Upper lobe of right lung (tissue), 1 donor: Measurements from ENCODE around the gene TBC1D20. TPM values are rescaled to one million over a fixed set of nuclear protein-coding genes. Genes with fewer than 3 reads are reported as not detected.
"Not testable (repeated sequence)": the region's sequence is repeated elsewhere in the genome, so short reads cannot be mapped to it uniquely, and the experiment has no call there.

ENCODE experiments used
- ATAC-seq: fragments of 200-7000 bp; cut with Tn5 transposase; one replicate; pipeline ENCODE4 v1.9.1; 2020; ENCODE audit warnings: mild to moderate bottlenecking, moderate library complexity
- DNase-seq: peaks from one replicate; pipeline ENCODE4 v3.0.0-alpha.2; 2020
- H3K27ac ChIP-seq: fragments of 200-600 bp; one replicate; pipeline ENCODE4 v1.8.0; 2022
- H3K27me3 ChIP-seq: fragments of 200-600 bp; one replicate; pipeline ENCODE4 v1.8.0; 2022; ENCODE audit warnings: mild to moderate bottlenecking
- H3K36me3 ChIP-seq: fragments of 200-600 bp; one replicate; pipeline ENCODE4 v1.8.0; 2022
- H3K4me1 ChIP-seq: fragments of 200-600 bp; one replicate; pipeline ENCODE4 v1.8.0; 2022
- H3K4me3 ChIP-seq: fragments of 200-600 bp; one replicate; pipeline ENCODE4 v1.8.0; 2022; ENCODE audit warnings: mild to moderate bottlenecking
- H3K9me3 ChIP-seq: fragments of 200-600 bp; one replicate; pipeline ENCODE4 v1.8.0; 2022
- intact Hi-C: fragments of 100-400 bp; cut with DNase I; formaldehyde crosslinking; loops from one replicate; pipeline ENCODE4 v1.11.0; 2022
- total RNA-seq: library from RNA; stranded (reverse); fragmentation: NEBNext Ultra II Directional; extraction: Animal tissue kit (Norgen Biotek cat#: 25700); gene quantifications from one replicate; pipeline ENCODE4 v1.2.1, GENCODE V29; 2021
- TF ChIP-seq, protein P1 (sequence below): fragments of 200-600 bp; IDR thresholded peaks from one replicate; pipeline ENCODE4 v1.8.0; 2022; ENCODE audit warnings: antibody characterized with exemption
- donor health status: DM: no; HTN: yes; CAD: no; lungs with severe emphysema.

The TBC1D20 gene
- total RNA-seq, 1 donor from 2014 or later: 38.4 TPM

GRCh38 chr20:460707-461106, 1.6 kb downstream of the TBC1D20 start:
- H3K9me3 ChIP-seq: no peaks in the 10 kb centered on the region
- no peaks in the 10 kb centered on the region for H3K36me3 ChIP-seq
- H3K27ac ChIP-seq: no peak overlapping the region
- DNase-seq (no peak), ATAC-seq (no peak)
- H3K4me1 ChIP-seq: peaks cover 30% of the 10 kb centered on the region
- H3K27me3 ChIP-seq: no peaks in the 10 kb centered on the region
- peak overlapping the region; percentile 91 for H3K4me3 ChIP-seq
- TF ChIP-seq, protein P1, sequence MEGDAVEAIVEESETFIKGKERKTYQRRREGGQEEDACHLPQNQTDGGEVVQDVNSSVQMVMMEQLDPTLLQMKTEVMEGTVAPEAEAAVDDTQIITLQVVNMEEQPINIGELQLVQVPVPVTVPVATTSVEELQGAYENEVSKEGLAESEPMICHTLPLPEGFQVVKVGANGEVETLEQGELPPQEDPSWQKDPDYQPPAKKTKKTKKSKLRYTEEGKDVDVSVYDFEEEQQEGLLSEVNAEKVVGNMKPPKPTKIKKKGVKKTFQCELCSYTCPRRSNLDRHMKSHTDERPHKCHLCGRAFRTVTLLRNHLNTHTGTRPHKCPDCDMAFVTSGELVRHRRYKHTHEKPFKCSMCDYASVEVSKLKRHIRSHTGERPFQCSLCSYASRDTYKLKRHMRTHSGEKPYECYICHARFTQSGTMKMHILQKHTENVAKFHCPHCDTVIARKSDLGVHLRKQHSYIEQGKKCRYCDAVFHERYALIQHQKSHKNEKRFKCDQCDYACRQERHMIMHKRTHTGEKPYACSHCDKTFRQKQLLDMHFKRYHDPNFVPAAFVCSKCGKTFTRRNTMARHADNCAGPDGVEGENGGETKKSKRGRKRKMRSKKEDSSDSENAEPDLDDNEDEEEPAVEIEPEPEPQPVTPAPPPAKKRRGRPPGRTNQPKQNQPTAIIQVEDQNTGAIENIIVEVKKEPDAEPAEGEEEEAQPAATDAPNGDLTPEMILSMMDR: no peak
- intact Hi-C loops: no loop called here

DNA sequence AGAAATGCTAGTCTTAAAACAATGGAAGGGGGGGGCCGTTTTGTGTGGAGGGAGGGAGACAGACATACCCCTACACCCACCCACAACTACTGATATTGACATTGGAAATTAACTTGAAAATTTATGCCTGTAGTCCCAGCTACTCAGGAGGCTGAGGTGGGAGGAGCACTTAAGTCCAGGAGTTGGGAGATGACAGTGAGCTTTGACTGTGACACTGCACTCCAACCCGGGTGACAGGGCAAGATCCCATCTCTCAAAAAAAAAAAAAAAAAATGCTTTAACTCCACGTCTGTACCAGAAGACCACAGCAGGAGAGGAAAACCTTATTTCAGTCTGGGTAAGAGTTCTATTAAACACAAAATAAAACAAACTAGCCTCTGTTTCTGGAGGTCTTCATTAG, 2.2 kb downstream of the TBC1D20 start:
- H3K9me3 ChIP-seq: no peaks in the 10 kb centered on the region
- ATAC-seq (no peak), DNase-seq (no peak)
- H3K27me3 ChIP-seq: no peaks in the 10 kb centered on the region
- intact Hi-C loops: no loop called here
- H3K4me1 ChIP-seq: peaks cover 30% of the 10 kb centered on the region
- H3K27ac ChIP-seq: no peak overlapping the region
- TF ChIP-seq, protein P1: no peak
- peak overlapping the region; percentile 91 for H3K4me3 ChIP-seq
- H3K36me3 ChIP-seq: no peaks in the 10 kb centered on the region

DNA sequence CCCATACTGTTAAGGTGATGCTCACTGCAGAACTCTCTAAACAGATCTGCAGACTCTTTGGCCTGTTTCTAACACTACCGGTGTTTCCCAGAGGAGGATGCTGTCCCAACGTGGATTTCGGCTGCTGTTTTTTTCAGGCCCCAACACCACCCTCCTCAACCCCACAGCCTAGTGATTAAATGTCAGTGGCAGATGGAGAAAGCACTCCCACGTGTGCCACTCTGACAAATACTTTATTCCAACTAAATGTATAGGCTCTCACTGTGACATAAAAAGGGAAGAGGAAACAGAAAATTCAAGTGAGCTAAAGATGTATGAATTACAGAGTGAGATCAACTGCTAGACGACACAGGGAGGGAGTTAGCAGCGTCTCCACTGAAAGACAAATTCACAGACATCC, 3.6 kb downstream of the TBC1D20 start:
- Histone ChIP-seq H3K27me3 (no peaks in the 10 kb centered on the region), H3K4me1 (peaks cover 30% of the 10 kb centered on the region), H3K4me3 (no peak overlapping the region), H3K9me3 (no peaks in the 10 kb centered on the region), H3K36me3 (no peaks in the 10 kb centered on the region), H3K27ac (no peak overlapping the region)
- intact Hi-C loops: no loop called here
- no peak for ATAC-seq
- DNase-seq: no peak
- TF ChIP-seq, protein P1: no peak

DNA sequence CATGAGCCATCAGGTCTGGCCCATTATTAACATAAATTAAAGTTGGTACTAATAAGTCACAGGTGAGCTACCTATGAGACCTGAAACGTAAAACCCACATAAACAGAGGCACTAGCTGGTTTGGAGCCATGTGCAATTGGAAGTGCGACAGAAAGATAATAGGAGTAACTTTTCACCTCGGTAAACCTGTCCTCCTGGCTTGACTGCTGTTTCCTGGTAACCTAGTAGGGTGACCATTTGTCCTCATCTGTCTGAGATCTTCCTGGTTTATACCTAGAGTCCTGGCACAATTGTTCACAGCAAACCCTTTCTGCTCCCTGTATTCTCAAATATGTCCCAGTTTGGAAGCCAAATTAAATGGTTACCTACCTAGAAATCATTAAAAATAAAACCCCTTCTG, 7.4 kb downstream of the TBC1D20 start:
- H3K27ac ChIP-seq: no peak overlapping the region
- no peaks in the 10 kb centered on the region for H3K27me3 ChIP-seq
- DNase-seq (no peak), ATAC-seq (no peak)
- H3K9me3 ChIP-seq: no peaks in the 10 kb centered on the region
- no peaks in the 10 kb centered on the region for H3K36me3 ChIP-seq
- TF ChIP-seq, protein P1: no peak
- H3K4me3 ChIP-seq: no peak overlapping the region
- intact Hi-C loops: no loop called here
- H3K4me1 ChIP-seq: peaks cover 16% of the 10 kb centered on the region

DNA sequence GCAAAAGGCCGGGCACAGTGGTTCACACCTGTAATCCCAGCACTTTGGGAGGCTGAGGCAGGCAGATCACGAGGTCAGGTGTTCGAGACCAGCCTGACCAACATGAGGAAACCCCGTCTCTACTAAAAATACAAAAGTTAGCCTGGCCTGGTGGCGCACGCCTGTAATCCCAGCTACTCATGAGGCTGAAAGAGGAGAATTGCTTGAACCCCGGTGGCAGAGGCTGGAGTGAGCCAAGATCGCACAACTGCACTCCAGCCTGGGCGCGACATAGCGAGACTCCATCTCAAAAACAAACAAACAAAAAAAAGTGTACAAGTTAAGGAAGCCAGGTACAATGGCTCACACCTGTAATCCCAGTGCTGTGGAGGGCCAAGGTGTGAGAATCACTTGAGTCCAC, 10.3 kb downstream of the TBC1D20 start:
- ATAC-seq, DNase-seq, H3K27ac ChIP-seq, H3K36me3 ChIP-seq, H3K27me3 ChIP-seq, H3K9me3 ChIP-seq, H3K4me1 ChIP-seq, H3K4me3 ChIP-seq, intact Hi-C loops: not testable (repeated sequence)

- TF ChIP-seq, protein P1: no peak
- H3K9me3 ChIP-seq: no peaks in the 10 kb centered on the region
- no peak overlapping the region for H3K27ac ChIP-seq
- no peaks in the 10 kb centered on the region for H3K27me3 ChIP-seq
- peaks cover 11% of the 10 kb centered on the region for H3K4me1 ChIP-seq
- no peak overlapping the region for H3K4me3 ChIP-seq
- peak; percentile 30 for ATAC-seq
- no peak for DNase-seq
- intact Hi-C loops: no loop called here
- H3K36me3 ChIP-seq: peaks cover 64% of the 10 kb centered on the region
Observed at GRCh38 chr20:445514-446336, 16.6 kb downstream of the TBC1D20 start.
